H1 (cell line): Measurements from ENCODE around the gene MYH11. TPM values are rescaled to one million over a fixed set of nuclear protein-coding genes. Genes with fewer than 3 reads are reported as not detected.
A peak's percentile ranks its signal among the peaks of the same experiment; 100 is the strongest.

Experiments
- CTCF ChIA-PET: fragments of 300-600 bp; sonication (Branson Sonifier 250); formaldehyde crosslinking; loops from one replicate; lab custom pipeline; 2021; ENCODE audit not compliant: partially characterized antibody; lab: Charles Lee
- POLR2A ChIA-PET: fragments of 300-600 bp; sonication (Branson Sonifier 250); formaldehyde crosslinking; loops from one replicate; lab custom pipeline; 2021; ENCODE audit warnings: inconsistent platforms; ENCODE audit not compliant: partially characterized antibody; lab: Charles Lee
- DNase-seq, 2 experiments: peaks; one replicate each; pipeline versions ENCODE4 v3.0.0 to v3.0.0-alpha.2; 2010 to 2022; ENCODE audit warnings: low spot score in 2 of 2, low read depth in 1 of 2, mixed read lengths in 1 of 2
- FAIRE-seq: peaks from 2 replicates; lab custom pipeline; 2011; peaks lifted over from hg19 to GRCh38; lab: Jason Lieb, UNC
- H2AFZ ChIP-seq: 2 replicates; pipeline ENCODE4 v1.8.1; 2012; ENCODE audit warnings: low read length, inconsistent platforms
- H2AK5ac ChIP-seq: 2 replicates; pipeline ENCODE4 v1.6.1; 2013; ENCODE audit warnings: low read depth, low read length
- H2BK120ac ChIP-seq: replicated peaks from 2 replicates; pipeline ENCODE3; 2013; ENCODE audit warnings: low read depth, low read length, inconsistent platforms
- H2BK12ac ChIP-seq: 2 replicates; pipeline ENCODE4 v1.6.1; 2013; ENCODE audit warnings: low read depth, low read length
- H2BK15ac ChIP-seq: 2 replicates; pipeline ENCODE4 v1.6.1; 2013; ENCODE audit warnings: low read length
- H2BK20ac ChIP-seq: 2 replicates; pipeline ENCODE4 v1.6.1; 2013; ENCODE audit warnings: low read length
- H2BK5ac ChIP-seq: 2 replicates; pipeline ENCODE4 v1.6.1; 2013; ENCODE audit warnings: low read depth, low read length
- H3K14ac ChIP-seq: 2 replicates; pipeline ENCODE4 v1.6.1; 2013; ENCODE audit warnings: inconsistent platforms; ENCODE audit not compliant: insufficient read length
- H3K18ac ChIP-seq: 2 replicates; pipeline ENCODE4 v1.6.1; 2013; ENCODE audit warnings: low read length; ENCODE audit errors: extremely low read depth
- H3K23ac ChIP-seq: 2 replicates; pipeline ENCODE4 v1.6.1; 2013; ENCODE audit warnings: inconsistent platforms; ENCODE audit not compliant: insufficient read length
- H3K23me2 ChIP-seq: 2 replicates; pipeline ENCODE4 v1.6.1; 2013; ENCODE audit warnings: low read depth, low read length
- H3K27ac ChIP-seq: 2 replicates; pipeline ENCODE4 v1.6.1; 2011; ENCODE audit warnings: low read depth, low read length, inconsistent platforms
- H3K27me3 ChIP-seq, 4 experiments: replicated peaks in 1 of 4; 1 replicate in 1 of 4; 2 replicates in 3 of 4; pipeline versions ENCODE4 v1.6.1 to v1.8.1; 2011 to 2013; ENCODE audit warnings: low read length in 3 of 4, mild to moderate bottlenecking in 3 of 4, inconsistent platforms in 2 of 4, mixed read lengths in 2 of 4, moderate library complexity in 1 of 4; ENCODE audit not compliant: control insufficient read depth in 3 of 4, insufficient read depth in 3 of 4; ENCODE audit errors: extremely low read depth in 1 of 4
- H3K36me3 ChIP-seq, 4 experiments: 2 replicates each; pipeline versions ENCODE4 v1.6.1 to v1.8.1; 2011 to 2013; ENCODE audit warnings: mild to moderate bottlenecking in 4 of 4, low read length in 3 of 4, moderate library complexity in 2 of 4, control low read depth in 1 of 4, inconsistent platforms in 1 of 4; ENCODE audit not compliant: insufficient read depth in 4 of 4, control insufficient read depth in 2 of 4
- H3K4ac ChIP-seq: replicated peaks from 2 replicates; pipeline ENCODE3; 2013; ENCODE audit warnings: low read length, low read depth, mixed read lengths, inconsistent platforms; ENCODE audit not compliant: insufficient read length
- H3K4me1 ChIP-seq, 4 experiments: replicated peaks in 1 of 4; 1 replicate in 1 of 4; 2 replicates in 3 of 4; pipeline versions ENCODE4 v1.6.1 to v1.8.1; 2011 to 2013; ENCODE audit warnings: low read length in 3 of 4, inconsistent platforms in 2 of 4, mixed read lengths in 1 of 4; ENCODE audit not compliant: insufficient read depth in 4 of 4, control insufficient read depth in 3 of 4
- H3K4me2 ChIP-seq, 2 experiments: 2 replicates each; pipeline versions ENCODE4 v1.6.1 to v1.8.1; 2011 to 2013; ENCODE audit warnings: low read depth in 2 of 2, low read length in 2 of 2, control low read depth in 1 of 2, inconsistent platforms in 1 of 2, mild to moderate bottlenecking in 1 of 2; ENCODE audit not compliant: insufficient read depth in 1 of 2
- H3K4me3 ChIP-seq, 4 experiments: fragments of 200-600, 300-600 bp in 1 of 4; sonication (generic), shearing (Covaris generic), sonication (Bioruptor Twin) in 1 of 4; 2 replicates each; pipeline versions ENCODE4 v1.5.1 to v1.8.1; 2011 to 2016; ENCODE audit warnings: low read length in 4 of 4, low read depth in 3 of 4, control low read depth in 2 of 4, inconsistent platforms in 2 of 4, mild to moderate bottlenecking in 2 of 4, mixed read lengths in 1 of 4, moderate library complexity in 1 of 4; ENCODE audit not compliant: insufficient read depth in 2 of 4; ENCODE audit errors: extremely low read depth in 1 of 4
- H3K56ac ChIP-seq: replicated peaks from 2 replicates; pipeline ENCODE3; 2013; ENCODE audit warnings: low read depth, mild to moderate bottlenecking, mixed read lengths, low read length, inconsistent platforms; ENCODE audit not compliant: insufficient read length
- H3K79me1 ChIP-seq: 2 replicates; pipeline ENCODE4 v1.6.1; 2013; ENCODE audit warnings: low read depth, low read length, control low read depth
- H3K79me2 ChIP-seq, 2 experiments: 2 replicates each; pipeline versions ENCODE4 v1.6.1 to v1.8.1; 2012 to 2013; ENCODE audit warnings: low read length in 2 of 2, mild to moderate bottlenecking in 2 of 2, inconsistent platforms in 1 of 2; ENCODE audit not compliant: insufficient read depth in 2 of 2, control insufficient read depth in 1 of 2
- H3K9ac ChIP-seq, 4 experiments: replicated peaks in 1 of 4; 1 replicate in 1 of 4; 2 replicates in 3 of 4; pipeline versions ENCODE4 v1.6.1 to v1.8.1; 2011 to 2013; ENCODE audit warnings: low read depth in 3 of 4, low read length in 3 of 4, control low read depth in 2 of 4, mild to moderate bottlenecking in 2 of 4, moderate library complexity in 2 of 4, inconsistent platforms in 1 of 4; ENCODE audit errors: extremely low read depth in 1 of 4
- H3K9me3 ChIP-seq, 2 experiments: 2 replicates each; pipeline versions ENCODE4 v1.6.1 to v1.8.1; 2012 to 2013; ENCODE audit warnings: mild to moderate bottlenecking in 2 of 2, moderate library complexity in 2 of 2, control low read depth in 1 of 2, inconsistent platforms in 1 of 2, low read depth in 1 of 2, low read length in 1 of 2, mixed read lengths in 1 of 2; ENCODE audit not compliant: insufficient read depth in 2 of 2
- H4K20me1 ChIP-seq, 2 experiments: replicated peaks in 1 of 2; 2 replicates each; pipeline versions ENCODE3 to v1.8.1; 2011 to 2013; ENCODE audit warnings: inconsistent platforms in 2 of 2, low read length in 2 of 2, mild to moderate bottlenecking in 1 of 2; ENCODE audit not compliant: insufficient read depth in 2 of 2, control insufficient read depth in 1 of 2
- H4K5ac ChIP-seq: 2 replicates; pipeline ENCODE4 v1.6.1; 2013; ENCODE audit warnings: low read length, low read depth, mixed read lengths, inconsistent platforms; ENCODE audit not compliant: insufficient read length
- H4K8ac ChIP-seq: 2 replicates; pipeline ENCODE4 v1.8.0; 2013; ENCODE audit warnings: mild to moderate bottlenecking, moderate library complexity, low read length, inconsistent platforms; ENCODE audit not compliant: insufficient read depth; ENCODE audit errors: extremely low read depth
- H4K91ac ChIP-seq: replicated peaks from 2 replicates; pipeline ENCODE3; 2013; ENCODE audit warnings: low read length, mixed read lengths, inconsistent platforms; ENCODE audit not compliant: insufficient read length
- ATF3 ChIP-seq: IDR thresholded peaks from 2 replicates; pipeline ENCODE4 v1.6.1; 2011; ENCODE audit warnings: low read depth, mild to moderate bottlenecking, low read length; ENCODE audit not compliant: insufficient read depth
- BRCA1 ChIP-seq: IDR thresholded peaks from 2 replicates; pipeline ENCODE4 v1.6.1; 2012; ENCODE audit warnings: low read depth, low read length, improper control_type of control experiment
- EGR1 ChIP-seq: IDR thresholded peaks from 2 replicates; pipeline ENCODE4 v1.6.1; 2011; ENCODE audit warnings: low read depth, low read length, borderline replicate concordance
- HDAC6 ChIP-seq: IDR thresholded peaks from one replicate; pipeline ENCODE4 v1.7.1; 2012; ENCODE audit warnings: low read depth, mild to moderate bottlenecking, inconsistent platforms, low read length, moderate library complexity
- KDM4A ChIP-seq: IDR thresholded peaks from one replicate; pipeline ENCODE4 v1.7.1; 2012; ENCODE audit warnings: low read depth, mild to moderate bottlenecking, moderate library complexity, low read length, inconsistent platforms; ENCODE audit not compliant: severe bottlenecking
- POLR2AphosphoS5 ChIP-seq: IDR thresholded peaks from 2 replicates; pipeline ENCODE4 v1.6.1; 2011; ENCODE audit warnings: low read depth, low read length
- RFX5 ChIP-seq: IDR thresholded peaks from 2 replicates; pipeline ENCODE4 v1.6.1; 2011; ENCODE audit warnings: low read depth, low read length, improper control_type of control experiment, borderline replicate concordance
- SAP30 ChIP-seq: fragments of 300-600 bp; sonication (generic); IDR thresholded peaks from 2 replicates; pipeline ENCODE4 v1.7.1; 2012; ENCODE audit warnings: low read length, moderate library complexity, mild to moderate bottlenecking, inconsistent platforms; ENCODE audit not compliant: insufficient read depth, insufficient replicate concordance
- SIN3A ChIP-seq, 2 experiments: IDR thresholded peaks in 1 of 2; conservative IDR thresholded peaks in 1 of 2; 2 replicates each; pipeline ENCODE4 v1.6.1; 2011 to 2012; ENCODE audit warnings: low read length in 2 of 2, improper control_type of control experiment in 1 of 2, low read depth in 1 of 2, mild to moderate bottlenecking in 1 of 2
- SUZ12 ChIP-seq: fragments of 200-600 bp; sonication (generic); IDR thresholded peaks from 2 replicates; pipeline ENCODE4 v1.6.1; 2012; ENCODE audit warnings: mild to moderate bottlenecking, inconsistent platforms, low read length, moderate library complexity, mixed read lengths
- WGBS, 2 experiments: shearing (Covaris generic) in 1 of 2; methylation state at CpG; one replicate each; pipeline versions ENCODE4 v1.1.6 to v1.1.7; 2013 to 2015; ENCODE audit warnings: low lambda C conversion rate in 2 of 2, mixed read lengths in 2 of 2, inconsistent platforms in 1 of 2, low coverage in 1 of 2, missing lambda C conversion rate in 1 of 2; ENCODE audit not compliant: insufficient replicate concordance in 2 of 2, insufficient coverage in 1 of 2, insufficient read length in 1 of 2; ENCODE audit errors: extremely low coverage in 1 of 2, missing lambda C conversion rate in 1 of 2; 5-methylcytosine and 5-hydroxymethylcytosine counted together
- polyA plus RNA-seq, 7 experiments: library from polyadenylated mRNA; depleted of rRNA in 3 of 7; stranded (reverse) in 5 of 7; unstranded in 2 of 7; fragments of >200 nt in 5 of 7; fragments of 200-250 nt in 2 of 7; gene quantifications; 1 replicate in 5 of 7; 2 replicates in 1 of 7; 4 replicates in 1 of 7; pipeline versions ENCODE4 v1.2.1 to v1.2.3, GENCODE V29; 2011 to 2013; ENCODE audit warnings: missing spikeins in 2 of 7, mixed read lengths in 2 of 7
- total RNA-seq: library from RNA; stranded (reverse); fragmentation: NEBNext Ultra II Directional; extraction: Animal tissue kit (Norgen Biotek cat#: 25700); gene quantifications from 2 replicates; pipeline ENCODE4 v1.2.1, GENCODE V29; 2021

Gene MYH11
- total and polyA plus RNA-seq, 2 of the 8 experiments (the other 6 are each of a cell fraction or from before 2014, with no cell fraction given) = 0.11 to 0.78 TPM

GRCh38 chr16:15857724-15858560 lies 1.1 kb upstream of the MYH11 start:
- H3K27ac ChIP-seq = no peak overlapping the region
- no peak overlapping the region for H2AK5ac ChIP-seq
- no peak overlapping the region for H2BK120ac ChIP-seq
- no peak overlapping the region; the same call in 1 of the 2 replicates for H4K8ac ChIP-seq
- FAIRE-seq = peak; percentile 32
- H3K56ac ChIP-seq = no peak overlapping the region
- no peaks in the 10 kb centered on the region; a peak in 2 of 7 replicates for H3K4me1 ChIP-seq
- H3K79me1 ChIP-seq = no peaks in the 10 kb centered on the region
- no peak overlapping the region for H3K14ac ChIP-seq
- peaks cover 4 to 42% (median 31%) of the 10 kb centered on the region in 4 experiments for H3K27me3 ChIP-seq
- H2BK5ac ChIP-seq = no peak overlapping the region; the same call in 1 of the 2 replicates
- ChIA-PET POLR2A (interaction anchor here (0.6 to 2.4 kb wide), 13 partner anchors 8 to 299 kb away, joined by 3 to 12 read pairs (median 4); partner anchors contain the start of gene CEP20), CTCF (interaction anchor here (0.5 to 2.8 kb wide), 3 partner anchors 16 to 208 kb away, joined by 3 to 14 read pairs (median 3); no protein-coding TSS in a partner anchor)
- peak overlapping the region; percentile 91 for H2AFZ ChIP-seq
- no peak overlapping the region for H2BK15ac ChIP-seq
- H3K18ac ChIP-seq = no peak overlapping the region
- H4K20me1 ChIP-seq = no peaks in the 10 kb centered on the region
- H3K79me2 ChIP-seq = no peaks in the 10 kb centered on the region
- no peak overlapping the region for H3K23ac ChIP-seq
- H3K9me3 ChIP-seq = no peaks in the 10 kb centered on the region
- peak overlapping the region; percentile 8 to 65 (median 44); a peak in 3 of 7 replicates for H3K9ac ChIP-seq
- 2% methylated on average over 10 of the region's 55 CpGs; no CpG with 5 or more reads in 1 of the 2 experiments for WGBS, 2 experiments
- H3K4ac ChIP-seq = no peak overlapping the region
- H3K4me3 ChIP-seq = peak overlapping the region; percentile 55 to 82 (median 68)
- 0 out of 2 replicates have a peak overlapping the region, but pooled peaks have one; percentile 48 for H2BK20ac ChIP-seq
- peaks cover 12% of the 10 kb centered on the region for H3K23me2 ChIP-seq
- H2BK12ac ChIP-seq = peak overlapping the region; percentile 1; the same call in 1 of the 2 replicates
- H4K5ac ChIP-seq = no peak overlapping the region
- DNase-seq = peak in 1 of 2 experiments; percentile 73
- H4K91ac ChIP-seq = no peak overlapping the region
- H3K36me3 ChIP-seq = no peaks in the 10 kb centered on the region
- H3K4me2 ChIP-seq = peak overlapping the region; percentile 91 to 100
- TF ChIP-seq RFX5 = no peak
- TF ChIP-seq KDM4A = peak; percentile 51
- TF ChIP-seq SIN3A (conservative IDR thresholded peaks at IDR 0.05 in 1 of 2, IDR thresholded peaks at IDR 0.05 in 1 of 2; ENCODE audit: low read depth in 1 of 2, low read length in 2 of 2) = peak in 1 of 2 experiments; percentile 2; a peak in 1 of 4 replicates
- TF ChIP-seq HDAC6 = no peak
- TF ChIP-seq SAP30 = peak; percentile 50
- TF ChIP-seq BRCA1 = no peak
- TF ChIP-seq POLR2AphosphoS5 = no peak
- TF ChIP-seq SUZ12 = no peak
- no peak for TF ChIP-seq ATF3
- TF ChIP-seq EGR1 = no peak
